ELR (cell line): Measurements from ENCODE around the gene ACSF3.

ENCODE experiments used
- DNase-seq: peaks from one replicate; pipeline ENCODE4 v3.0.0-alpha.2; 2015; ENCODE audit warnings: low read depth

ACSF3 gene

DNA sequence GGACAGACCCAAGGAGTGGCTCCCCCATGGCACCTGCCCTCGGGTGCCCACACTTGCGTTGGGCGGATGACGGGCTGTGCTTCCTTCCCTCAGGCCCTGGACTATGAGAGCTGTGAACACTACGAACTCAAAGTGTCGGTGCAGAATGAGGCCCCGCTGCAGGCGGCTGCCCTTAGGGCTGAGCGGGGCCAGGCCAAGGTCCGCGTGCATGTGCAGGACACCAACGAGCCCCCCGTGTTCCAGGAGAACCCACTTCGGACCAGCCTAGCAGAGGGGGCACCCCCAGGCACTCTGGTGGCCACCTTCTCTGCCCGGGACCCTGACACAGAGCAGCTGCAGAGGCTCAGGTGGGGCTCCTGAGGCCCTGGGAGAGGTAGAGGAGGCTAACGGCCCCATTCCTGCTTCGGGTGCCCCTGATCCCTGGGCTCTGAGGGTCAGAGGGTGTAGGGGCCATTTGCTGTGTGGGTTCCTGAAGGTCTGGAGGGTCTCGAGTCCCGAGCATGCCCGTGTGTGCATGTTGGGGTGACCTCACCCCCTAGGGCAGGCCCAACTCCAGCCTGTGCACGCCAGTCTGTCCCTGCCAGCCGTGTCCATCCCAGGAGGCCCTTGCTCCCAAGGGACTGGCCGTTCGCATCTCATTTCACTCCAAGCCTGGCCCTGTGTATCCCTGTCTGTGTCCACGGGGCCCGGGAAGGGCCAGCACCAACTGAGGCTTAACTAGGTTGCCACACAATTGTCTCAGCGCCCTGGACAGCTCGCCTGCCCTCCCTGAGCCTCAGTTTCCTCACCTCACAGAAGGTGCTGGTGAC, 96.7 kb downstream of the ACSF3 start:
- no peak for DNase-seq

DNA sequence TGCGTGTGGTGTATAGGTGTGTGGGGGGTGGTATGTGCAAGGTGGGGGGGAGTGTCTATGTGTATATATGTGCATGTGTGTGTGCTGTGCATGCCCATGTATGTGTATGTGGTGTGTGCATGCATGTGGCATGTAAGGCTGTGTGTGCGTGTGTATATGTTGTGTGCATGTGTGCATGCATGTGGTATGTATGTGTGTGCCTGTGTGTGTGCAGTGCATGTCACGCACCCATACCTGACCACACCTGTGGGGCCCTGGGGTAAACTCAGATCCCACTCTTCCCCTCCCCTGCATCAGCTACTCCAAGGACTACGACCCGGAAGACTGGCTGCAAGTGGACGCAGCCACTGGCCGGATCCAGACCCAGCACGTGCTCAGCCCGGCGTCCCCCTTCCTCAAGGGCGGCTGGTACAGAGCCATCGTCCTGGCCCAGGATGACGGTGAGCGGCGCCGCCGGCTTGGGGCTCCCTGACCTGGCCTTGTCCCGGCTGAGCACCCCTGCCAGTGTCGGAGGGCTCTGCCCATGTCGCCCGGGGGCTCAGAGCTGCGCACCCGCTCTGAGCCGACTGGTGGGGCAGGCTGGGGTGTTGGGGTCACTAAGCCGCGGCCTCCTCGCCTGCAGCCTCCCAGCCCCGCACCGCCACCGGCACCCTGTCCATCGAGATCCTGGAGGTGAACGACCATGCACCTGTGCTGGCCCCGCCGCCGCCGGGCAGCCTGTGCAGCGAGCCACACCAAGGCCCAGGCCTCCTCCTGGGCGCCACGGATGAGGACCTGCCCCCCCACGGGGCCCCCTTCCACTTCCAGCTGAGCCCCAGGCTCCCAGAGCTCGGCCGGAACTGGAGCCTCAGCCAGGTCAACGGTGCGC, 97.6 kb downstream of the ACSF3 start:
- no peak for DNase-seq

DNA sequence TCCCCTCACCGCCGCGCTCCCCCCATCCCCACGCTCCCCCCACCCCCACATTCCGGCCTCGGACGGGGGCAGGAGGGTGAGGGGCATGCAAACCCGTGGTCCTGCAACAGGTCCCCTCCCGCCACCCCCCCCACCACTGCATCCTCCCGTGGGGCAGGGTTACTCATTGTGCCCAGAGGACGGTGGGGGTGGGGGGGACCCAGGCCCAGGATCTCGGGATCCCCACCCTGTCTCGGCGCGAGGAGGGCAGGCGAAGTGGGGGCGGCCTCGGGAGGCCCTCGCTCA, 98.2 kb downstream of the ACSF3 start:
- DNase-seq = no peak

DNA sequence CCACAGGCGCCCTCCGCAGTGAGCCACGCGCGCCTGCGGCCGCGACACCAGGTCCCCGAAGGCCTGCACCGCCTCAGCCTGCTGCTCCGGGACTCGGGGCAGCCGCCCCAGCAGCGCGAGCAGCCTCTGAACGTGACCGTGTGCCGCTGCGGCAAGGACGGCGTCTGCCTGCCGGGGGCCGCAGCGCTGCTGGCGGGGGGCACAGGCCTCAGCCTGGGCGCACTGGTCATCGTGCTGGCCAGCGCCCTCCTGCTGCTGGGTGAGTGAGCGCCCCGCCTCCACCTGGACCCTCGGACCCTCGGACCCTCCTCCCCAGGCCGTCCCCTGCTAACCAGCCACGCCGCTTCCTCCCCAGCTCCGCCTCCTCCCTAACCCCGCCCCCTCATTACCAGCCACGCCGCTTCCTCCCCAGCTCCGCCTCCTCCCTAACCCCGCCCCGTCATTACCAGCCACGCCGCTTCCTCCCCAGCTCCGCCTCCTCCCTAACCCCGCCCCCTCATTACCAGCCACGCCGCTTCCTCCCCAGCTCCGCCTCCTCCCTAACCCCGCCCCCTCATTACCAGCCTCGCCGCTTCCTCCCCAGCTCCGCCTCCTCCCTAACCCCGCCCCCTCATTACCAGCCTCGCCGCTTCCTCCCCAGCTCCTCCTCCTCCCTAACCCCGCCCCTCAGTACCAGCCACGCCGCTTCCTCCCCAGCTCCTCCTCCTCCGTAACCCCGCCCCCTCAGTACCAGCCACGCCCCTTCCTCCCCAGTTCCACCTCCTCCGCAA, 98.7 kb downstream of the ACSF3 start:
- DNase-seq = peak; percentile 80

DNA sequence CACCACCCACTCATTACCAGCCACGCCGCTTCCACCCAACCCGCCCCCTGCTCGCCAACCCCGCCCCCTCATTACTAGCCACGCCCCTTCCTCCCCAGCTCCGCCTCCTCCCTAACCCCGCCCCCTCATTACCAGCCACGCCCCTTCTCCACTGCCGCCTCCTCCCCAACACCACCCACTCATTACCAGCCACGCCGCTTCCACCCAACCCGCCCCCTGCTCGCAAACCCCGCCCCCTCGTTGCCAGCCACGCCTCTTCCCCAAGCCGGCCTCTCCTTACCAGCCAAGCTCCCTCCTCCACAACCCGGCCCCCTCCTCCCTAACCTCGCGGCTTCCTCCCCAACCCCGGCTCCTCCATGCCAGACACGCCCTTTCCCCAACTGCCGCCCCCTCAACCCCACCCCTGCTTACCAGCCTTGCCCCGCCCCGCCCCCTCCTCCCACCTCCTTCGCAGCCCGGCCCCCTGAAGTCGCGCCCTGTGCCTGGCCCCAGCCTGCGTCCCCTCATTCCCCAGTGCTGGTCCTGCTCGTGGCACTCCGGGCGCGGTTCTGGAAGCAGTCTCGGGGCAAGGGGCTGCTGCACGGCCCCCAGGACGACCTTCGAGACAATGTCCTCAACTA, 99.4 kb downstream of the ACSF3 start:
- DNase-seq = peak; percentile 57

DNA sequence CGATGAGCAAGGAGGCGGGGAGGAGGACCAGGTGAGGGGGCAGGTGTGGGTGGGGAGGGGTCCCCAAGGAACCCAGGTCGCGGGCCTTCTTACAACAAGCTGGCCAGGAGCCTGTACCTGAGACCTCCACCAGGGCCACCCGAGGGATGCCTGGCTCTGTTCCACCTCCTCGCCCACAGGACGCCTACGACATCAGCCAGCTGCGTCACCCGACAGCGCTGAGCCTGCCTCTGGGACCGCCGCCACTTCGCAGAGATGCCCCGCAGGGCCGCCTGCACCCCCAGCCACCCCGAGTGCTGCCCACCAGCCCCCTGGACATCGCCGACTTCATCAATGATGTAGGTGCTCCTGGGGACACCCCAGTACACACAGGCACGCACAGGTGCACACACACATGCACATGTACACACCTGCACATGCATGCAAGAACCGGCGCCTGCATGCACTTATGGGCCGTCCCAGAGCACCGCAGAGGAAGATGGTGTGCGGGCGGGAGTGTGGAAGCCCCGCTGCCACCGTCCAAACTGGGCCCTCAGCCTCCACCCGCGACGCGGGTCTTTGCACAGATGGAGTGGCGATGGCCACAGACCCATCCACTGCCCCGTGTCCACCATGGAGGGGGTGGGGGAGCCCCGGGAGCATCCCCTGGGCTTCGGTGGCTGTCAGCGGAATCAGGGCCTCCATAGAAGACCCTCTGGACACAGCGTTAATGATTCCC, 100.1 kb downstream of the ACSF3 start:
- no peak for DNase-seq

DNA sequence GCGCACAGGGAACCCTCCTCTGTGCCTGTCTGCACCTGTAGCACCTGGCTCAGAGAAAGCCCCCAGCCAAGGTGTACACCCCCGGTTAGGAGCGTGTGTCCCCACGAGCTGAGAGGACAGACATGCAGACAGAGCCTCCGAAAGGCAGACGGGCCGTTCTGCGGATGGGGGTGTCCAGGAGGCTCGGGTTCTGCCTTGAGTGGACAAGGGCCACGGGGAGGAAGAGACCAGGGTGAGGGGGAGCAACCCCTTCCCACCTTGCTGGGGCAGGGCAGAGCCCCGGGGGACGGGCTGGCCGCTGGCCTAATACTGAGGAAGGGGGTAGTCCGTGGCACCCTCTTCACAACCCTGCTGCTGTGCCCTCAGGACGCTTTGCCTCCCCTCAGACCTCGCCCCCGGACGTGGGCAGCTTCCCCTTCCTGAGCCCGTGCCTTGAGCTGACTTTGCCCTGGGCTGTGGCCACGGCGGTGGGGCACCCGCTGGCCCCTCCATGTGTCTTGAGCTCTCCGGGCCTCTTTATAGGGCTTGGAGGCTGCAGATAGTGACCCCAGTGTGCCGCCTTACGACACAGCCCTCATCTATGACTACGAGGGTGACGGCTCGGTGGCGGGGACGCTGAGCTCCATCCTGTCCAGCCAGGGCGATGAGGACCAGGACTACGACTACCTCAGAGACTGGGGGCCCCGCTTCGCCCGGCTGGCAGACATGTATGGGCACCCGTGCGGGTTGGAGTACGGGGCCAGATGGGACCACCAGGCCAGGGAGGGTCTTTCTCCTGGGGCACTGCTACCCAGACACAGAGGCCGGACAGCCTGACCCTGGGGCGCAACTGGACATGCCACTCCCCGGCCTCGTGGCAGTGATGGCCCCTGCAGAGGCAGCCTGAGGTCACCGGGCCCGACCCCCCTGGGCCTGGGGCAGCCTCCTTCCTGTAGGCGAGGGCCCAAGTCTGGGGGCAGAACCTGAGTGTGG, 101.0 kb downstream of the ACSF3 start:
- DNase-seq = no peak

DNA sequence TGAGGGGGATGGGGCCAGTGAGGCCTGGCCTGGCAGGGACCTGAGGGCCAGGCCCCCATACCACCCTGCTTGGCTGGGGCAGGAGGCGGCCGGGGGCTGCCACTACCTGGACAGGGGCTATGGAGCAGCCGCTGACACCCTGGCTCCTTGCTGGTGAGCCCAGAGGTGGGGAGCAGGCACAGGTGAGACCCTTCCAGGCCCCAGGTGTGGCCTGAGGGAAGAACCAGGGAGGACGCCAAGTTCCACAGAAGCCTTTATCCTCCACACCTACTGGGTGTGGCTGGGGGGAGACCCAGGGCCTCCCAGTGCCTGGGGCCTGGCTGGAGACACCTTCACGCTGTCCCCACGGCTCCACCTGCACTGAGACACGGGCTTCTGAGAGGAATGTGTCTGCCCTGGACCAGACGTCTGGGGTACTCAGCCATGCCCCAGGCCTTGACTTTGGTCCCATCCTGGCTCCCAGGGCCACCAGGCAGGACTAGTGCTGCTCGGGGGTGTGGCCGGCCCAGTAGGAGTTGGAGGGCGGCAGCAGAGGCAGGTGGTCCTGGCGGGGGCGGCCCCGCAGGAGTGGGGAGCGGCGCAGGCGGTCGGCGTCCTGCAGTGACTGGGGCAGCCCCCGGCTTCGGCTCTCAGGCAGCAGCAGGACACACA, 102.0 kb downstream of the ACSF3 start:
- no peak for DNase-seq

DNA sequence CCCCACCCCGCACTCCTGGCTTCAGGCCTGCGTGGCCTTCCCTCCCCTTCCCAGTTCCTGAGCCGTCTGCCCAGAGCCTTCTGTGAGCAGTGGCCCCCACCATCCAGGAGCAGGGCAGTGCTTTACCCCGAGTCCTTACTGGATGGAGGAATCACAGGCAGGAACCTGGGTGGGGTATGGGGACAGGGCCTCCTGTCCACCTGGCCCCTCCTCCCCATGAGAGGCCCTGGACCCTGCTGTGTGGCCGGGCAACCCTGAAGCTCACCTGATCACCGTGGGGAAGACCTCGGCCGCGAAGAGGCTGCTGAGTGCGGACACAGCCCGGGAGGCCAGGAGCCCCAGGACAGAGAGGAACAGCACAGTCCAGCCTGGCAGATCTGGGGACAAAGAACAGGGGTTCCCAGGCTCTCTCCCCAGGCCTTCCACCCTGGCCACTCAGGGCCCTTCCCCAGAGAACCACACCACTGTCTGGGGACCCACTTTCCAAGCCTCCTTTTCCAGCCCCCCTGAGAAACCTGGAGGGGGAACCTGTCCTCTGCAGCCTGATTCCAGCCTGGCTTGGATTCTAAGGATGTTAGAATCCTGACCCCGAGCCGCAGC, 103.5 kb downstream of the ACSF3 start:
- no peak for DNase-seq

DNA sequence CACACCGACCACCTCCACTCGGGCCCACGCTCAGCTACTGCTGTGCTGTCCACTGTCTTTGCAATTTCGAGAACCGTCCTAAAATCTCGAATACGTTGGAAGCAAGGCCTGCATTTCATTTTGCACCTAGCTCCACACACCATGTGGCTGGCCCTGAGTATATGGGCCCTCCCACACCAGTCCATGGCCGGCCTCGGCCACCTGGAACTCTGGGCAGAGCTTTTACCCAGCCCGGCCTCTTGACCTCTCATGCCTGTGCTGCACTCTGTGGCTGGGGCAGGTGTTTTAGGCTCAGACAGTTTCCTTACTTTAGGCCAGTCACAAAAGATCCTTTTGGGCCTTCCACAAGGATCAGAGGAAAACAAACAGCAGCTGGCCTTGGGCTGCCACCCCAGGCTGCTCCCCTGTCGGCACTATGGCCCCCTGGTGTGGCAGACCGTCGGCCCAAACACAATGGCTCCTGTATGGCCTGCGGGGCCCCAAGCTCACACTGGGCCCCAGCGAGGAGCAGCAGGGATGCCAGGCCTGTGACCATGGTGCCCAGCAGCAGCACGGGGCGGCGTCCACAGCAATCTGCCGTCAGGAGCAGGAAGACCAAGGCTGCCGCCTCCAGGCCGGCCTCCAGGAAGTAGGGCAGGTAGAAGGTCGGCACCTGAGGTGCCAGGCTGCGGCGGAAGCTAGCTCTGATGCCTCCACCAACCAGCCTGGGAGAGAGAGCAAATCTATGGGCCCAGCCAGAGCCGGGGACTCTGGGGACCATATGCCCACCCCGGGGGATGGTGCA, 104.2 kb downstream of the ACSF3 start:
- DNase-seq = no peak

DNA sequence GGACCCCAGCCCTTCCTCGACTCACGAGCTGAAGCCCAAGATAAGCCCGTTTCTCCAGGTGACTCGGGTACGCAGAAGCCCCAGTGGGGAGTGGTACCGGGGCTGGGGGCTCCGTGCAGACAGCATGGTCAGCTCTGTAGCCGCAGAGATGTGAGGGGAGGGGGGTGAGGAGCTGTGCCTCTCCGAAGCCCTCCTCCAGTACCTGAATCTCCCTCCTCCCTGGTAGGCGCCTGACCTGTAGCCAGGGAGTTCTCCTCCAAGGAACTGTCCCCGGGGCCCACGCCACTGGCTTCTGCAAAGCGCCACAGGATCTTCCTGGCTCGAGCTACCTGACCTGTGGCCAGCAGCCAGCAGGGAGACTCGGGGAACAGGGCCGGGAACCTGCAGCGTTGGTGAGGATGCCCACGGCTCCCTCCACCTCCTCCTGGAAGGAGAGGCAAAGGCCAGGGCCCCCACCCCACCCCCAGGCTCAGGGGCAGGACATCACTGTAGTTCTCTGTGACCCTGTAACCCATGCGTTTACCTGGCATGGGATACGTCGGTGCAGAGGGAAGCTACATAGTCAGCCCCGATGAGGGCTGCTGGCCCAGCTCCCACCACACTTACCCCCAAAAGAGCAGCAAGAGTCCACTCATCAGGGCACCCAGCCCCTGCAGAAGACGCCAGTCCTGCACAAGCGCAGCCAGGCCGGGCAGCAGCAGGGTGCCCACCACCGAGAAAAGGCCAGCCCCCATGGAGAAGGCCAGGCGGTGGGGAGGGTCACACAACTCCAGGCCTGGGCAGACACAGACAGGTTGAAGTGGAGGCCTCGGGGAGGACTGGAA, 105.0 kb downstream of the ACSF3 start:
- DNase-seq = no peak

DNA sequence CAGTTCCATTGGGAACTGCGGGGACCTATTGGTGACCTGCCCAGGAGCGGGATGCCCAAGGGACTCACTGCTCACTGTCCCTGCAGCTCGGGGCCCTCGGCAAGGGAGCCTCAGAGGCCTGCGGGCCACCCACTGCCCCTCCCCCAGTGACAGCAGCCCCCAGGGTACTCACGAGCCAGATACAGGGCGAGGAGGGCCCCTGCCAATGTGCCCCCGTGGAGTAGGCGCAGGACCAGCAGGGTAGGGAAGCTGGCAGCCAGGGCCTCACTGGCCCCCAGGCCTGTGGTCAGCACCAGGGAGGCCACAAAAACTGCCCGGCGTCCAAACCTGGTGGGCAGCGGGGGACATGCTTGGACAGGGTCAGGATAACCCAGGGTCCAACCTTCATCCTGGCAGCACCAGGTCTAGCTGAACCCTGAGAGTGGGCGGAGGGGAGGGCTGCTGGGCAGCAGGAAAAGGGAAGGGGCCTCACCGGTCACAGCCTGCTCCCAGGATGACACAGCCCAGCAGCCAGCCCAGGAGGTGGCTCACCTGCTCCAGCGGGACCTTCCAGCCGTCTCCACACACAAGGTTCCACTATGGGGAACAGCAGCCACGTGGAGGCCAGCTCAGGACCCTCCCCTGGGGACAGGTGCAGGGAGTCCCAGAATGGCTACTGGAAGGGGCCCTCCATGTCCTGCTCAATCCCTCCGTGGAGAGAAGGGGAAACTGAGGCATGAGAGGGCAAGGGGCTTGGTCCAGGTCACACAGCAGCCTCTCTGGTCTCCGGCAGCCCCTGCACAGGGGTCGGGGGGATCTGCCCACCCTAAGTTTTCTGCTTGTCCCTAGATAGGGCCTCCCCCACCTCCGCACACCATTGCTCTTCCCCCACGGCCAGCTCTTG, 105.8 kb downstream of the ACSF3 start:
- DNase-seq = no peak

DNA sequence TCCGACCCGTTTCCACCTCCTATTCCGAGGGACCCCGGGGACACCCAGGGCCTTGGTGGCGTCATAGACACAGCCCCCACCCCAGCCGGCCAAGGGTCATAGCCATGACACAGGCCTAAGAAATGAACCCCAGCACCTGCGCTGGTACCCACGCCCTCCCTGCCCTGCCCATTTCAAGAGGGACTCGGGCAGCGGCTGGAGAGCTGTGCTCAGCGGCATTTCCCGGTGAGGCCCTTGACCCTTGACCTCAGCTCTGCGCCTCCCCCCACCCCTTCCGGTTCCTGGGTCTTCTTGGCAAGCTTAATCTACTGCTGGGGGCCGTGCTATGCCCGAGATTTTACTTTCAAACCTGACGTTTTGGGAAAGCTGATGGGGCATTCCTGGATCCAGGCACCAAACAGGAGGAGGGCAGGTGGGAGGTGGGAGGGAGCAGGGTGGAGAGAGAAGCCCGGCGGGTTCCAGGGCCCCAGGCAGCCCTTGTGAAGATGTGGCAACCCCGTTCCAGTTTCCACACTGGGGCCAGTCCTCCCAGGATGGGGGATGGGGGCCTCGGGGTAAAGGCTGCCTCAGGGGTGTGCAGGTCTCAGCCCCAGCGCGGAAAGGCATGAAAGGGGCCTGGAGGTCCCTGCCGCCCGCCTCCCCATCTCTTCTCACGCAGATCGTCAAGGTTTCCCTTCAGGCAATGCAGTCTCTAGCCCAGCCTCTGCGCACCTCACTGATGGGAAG, 106.6 kb downstream of the ACSF3 start, which contains the start of gene SLC22A31:
TSS of gene SLC22A31 (minus strand) at position 414 of the 726 bp plus-strand sequence. CDS start at position 378, 36 bp downstream.
- DNase-seq = peak; percentile 8

DNA sequence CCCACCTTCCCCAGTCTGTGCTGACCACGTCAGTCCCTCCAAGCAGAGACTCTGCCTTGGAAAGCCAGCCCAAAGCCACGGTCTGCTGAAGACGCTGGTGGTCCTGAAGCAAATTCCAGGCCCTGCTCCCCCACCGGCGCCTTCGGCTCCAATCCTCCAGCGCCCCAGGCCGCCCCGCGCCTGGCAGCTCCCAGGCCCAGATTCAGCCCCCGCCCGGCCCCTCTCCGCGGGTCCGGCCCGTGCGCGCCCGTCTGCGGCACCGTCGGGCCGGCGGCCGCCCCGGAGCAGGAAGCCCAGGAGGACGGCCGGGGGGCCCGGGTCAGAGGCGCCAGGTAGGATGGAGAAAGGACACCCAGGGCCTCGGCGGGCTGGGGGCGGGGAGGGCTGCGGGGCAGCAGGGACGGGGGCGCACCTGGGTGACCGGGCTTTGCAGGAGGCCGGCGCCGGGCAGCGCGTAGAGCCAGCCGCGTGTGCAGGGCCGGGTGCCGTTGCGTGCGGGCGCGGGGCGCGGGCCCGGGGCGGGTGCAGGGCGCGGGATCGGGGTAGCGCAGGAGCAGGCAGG, 107.3 kb downstream of the ACSF3 start:
- no peak for DNase-seq
